ENCODE data around the gene AP2S1. TPM values are rescaled to one million over a fixed set of nuclear protein-coding genes. Genes with fewer than 3 reads are reported as not detected.

Gene AP2S1
- total RNA-seq, 1 experiment from 2014 or later, result 146 TPM

DNA sequence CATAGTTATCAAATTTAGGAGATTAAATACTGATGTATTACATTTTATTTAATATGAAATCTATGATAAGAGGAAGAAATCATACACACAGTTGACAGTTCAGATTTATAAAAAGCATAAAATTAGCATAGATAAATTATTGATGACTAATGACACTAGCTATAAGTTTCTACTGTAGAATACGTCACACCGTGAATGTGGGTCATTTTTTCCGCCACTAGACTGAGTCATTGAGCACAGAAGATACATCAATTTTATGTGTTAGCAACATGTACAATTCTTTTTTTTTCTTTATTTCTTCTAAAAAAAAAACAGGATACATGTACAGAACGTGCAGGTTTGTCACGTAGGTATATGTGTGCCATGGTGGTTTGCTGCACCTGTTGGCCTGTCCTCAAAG lies 22.2 kb downstream of the AP2S1 start:
- POLR2A ChIA-PET, result interaction anchor here (0.7 kb wide), 1 partner anchor 10 kb away, joined by 4 read pairs; no protein-coding TSS in a partner anchor

DNA sequence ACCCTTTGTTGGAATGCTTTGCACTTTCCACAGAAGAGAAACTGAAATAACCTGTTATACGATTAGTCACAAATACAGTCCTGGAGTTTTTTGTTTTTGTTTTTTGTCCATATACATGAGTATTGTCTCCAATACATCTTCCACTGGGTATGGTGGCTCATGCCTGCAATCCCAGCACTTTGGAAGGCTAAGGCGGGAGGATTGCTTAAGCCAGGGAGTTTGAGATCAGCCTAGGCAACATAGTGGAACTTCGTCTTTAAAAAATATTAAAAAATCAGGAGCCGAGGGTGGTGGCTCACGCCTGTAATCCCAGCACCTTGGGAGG lies 25.0 kb downstream of the AP2S1 start:
- no peak for ATAC-seq
- intact Hi-C loops (cut with micrococcal nuclease; ENCODE audit: unreplicated experiment), result no loop called here
- POLR2A ChIA-PET, result no interaction called here
- Histone ChIP-seq H3K27ac (ENCODE audit: low read length) (no peak overlapping the region), H3K9me3 (ENCODE audit: control insufficient read depth, insufficient read depth, low read depth, low read length) (no peaks in the 10 kb centered on the region), H3K36me3 (ENCODE audit: control insufficient read depth, insufficient read depth, low read length) (no peaks in the 10 kb centered on the region), H3K4me3 (ENCODE audit: low read depth in 2 of 2, low read length in 2 of 2) (no peak overlapping the region), H3K27me3 (ENCODE audit: control insufficient read depth, insufficient read depth, low read length) (no peaks in the 10 kb centered on the region), H3K4me1 (ENCODE audit: control insufficient read depth, insufficient read depth, low read length) (no peaks in the 10 kb centered on the region)
- no peak for DNase-seq (ENCODE audit: low read depth, low spot score)
- in situ Hi-C loops (cut with HindIII; ENCODE audit: low pct_unique_long_range_greater_than_20kb, low sequenced_read_pairs), result no loop called here
- CTCF ChIA-PET, result no interaction called here
- BruUV-seq (replicated peaks), result no TSS peak
- TF ChIP-seq TCF7L2 (IDR thresholded peaks at IDR 0.05; ENCODE audit: low read depth, low read length), result no peak
- TF ChIP-seq, protein P1, sequence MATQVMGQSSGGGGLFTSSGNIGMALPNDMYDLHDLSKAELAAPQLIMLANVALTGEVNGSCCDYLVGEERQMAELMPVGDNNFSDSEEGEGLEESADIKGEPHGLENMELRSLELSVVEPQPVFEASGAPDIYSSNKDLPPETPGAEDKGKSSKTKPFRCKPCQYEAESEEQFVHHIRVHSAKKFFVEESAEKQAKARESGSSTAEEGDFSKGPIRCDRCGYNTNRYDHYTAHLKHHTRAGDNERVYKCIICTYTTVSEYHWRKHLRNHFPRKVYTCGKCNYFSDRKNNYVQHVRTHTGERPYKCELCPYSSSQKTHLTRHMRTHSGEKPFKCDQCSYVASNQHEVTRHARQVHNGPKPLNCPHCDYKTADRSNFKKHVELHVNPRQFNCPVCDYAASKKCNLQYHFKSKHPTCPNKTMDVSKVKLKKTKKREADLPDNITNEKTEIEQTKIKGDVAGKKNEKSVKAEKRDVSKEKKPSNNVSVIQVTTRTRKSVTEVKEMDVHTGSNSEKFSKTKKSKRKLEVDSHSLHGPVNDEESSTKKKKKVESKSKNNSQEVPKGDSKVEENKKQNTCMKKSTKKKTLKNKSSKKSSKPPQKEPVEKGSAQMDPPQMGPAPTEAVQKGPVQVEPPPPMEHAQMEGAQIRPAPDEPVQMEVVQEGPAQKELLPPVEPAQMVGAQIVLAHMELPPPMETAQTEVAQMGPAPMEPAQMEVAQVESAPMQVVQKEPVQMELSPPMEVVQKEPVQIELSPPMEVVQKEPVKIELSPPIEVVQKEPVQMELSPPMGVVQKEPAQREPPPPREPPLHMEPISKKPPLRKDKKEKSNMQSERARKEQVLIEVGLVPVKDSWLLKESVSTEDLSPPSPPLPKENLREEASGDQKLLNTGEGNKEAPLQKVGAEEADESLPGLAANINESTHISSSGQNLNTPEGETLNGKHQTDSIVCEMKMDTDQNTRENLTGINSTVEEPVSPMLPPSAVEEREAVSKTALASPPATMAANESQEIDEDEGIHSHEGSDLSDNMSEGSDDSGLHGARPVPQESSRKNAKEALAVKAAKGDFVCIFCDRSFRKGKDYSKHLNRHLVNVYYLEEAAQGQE (IDR thresholded peaks at IDR 0.05; ENCODE audit: insufficient read depth in 1 of 2, low read depth in 2 of 2, low read length in 1 of 2), result no peak
- TF ChIP-seq POLR2AphosphoS5 (IDR thresholded peaks at IDR 0.05; ENCODE audit: low read depth, low read length), result no peak
- TF ChIP-seq SIN3A (IDR thresholded peaks at IDR 0.05; ENCODE audit: borderline replicate concordance, insufficient read depth, low read depth, low read length), result no peak
- TF ChIP-seq, protein P2, sequence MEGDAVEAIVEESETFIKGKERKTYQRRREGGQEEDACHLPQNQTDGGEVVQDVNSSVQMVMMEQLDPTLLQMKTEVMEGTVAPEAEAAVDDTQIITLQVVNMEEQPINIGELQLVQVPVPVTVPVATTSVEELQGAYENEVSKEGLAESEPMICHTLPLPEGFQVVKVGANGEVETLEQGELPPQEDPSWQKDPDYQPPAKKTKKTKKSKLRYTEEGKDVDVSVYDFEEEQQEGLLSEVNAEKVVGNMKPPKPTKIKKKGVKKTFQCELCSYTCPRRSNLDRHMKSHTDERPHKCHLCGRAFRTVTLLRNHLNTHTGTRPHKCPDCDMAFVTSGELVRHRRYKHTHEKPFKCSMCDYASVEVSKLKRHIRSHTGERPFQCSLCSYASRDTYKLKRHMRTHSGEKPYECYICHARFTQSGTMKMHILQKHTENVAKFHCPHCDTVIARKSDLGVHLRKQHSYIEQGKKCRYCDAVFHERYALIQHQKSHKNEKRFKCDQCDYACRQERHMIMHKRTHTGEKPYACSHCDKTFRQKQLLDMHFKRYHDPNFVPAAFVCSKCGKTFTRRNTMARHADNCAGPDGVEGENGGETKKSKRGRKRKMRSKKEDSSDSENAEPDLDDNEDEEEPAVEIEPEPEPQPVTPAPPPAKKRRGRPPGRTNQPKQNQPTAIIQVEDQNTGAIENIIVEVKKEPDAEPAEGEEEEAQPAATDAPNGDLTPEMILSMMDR (IDR thresholded peaks at IDR 0.05), result no peak

More for the DNA sequence above, 22.2 kb downstream of the AP2S1 start:
- Histone ChIP-seq H3K27ac (ENCODE audit: low read length) (no peak overlapping the region), H3K27me3 (ENCODE audit: control insufficient read depth, insufficient read depth, low read length) (no peaks in the 10 kb centered on the region), H3K4me3 (ENCODE audit: low read depth in 2 of 2, low read length in 2 of 2) (no peak overlapping the region), H3K9me3 (ENCODE audit: control insufficient read depth, insufficient read depth, low read depth, low read length) (no peaks in the 10 kb centered on the region), H3K4me1 (ENCODE audit: control insufficient read depth, insufficient read depth, low read length) (no peaks in the 10 kb centered on the region), H3K36me3 (ENCODE audit: control insufficient read depth, insufficient read depth, low read length) (no peaks in the 10 kb centered on the region)
- CTCF ChIA-PET, result interaction anchor here (0.7 kb wide), 1 partner anchor 636 kb away, joined by 6 read pairs; no protein-coding TSS in a partner anchor
- no peak for TF ChIP-seq SIN3A (IDR thresholded peaks at IDR 0.05; ENCODE audit: borderline replicate concordance, insufficient read depth, low read depth, low read length)
- no peak for TF ChIP-seq POLR2AphosphoS5 (IDR thresholded peaks at IDR 0.05; ENCODE audit: low read depth, low read length)
- TF ChIP-seq TCF7L2 (IDR thresholded peaks at IDR 0.05; ENCODE audit: low read depth, low read length), result no peak
- TF ChIP-seq, protein P1 (IDR thresholded peaks at IDR 0.05; ENCODE audit: insufficient read depth in 1 of 2, low read depth in 2 of 2, low read length in 1 of 2), result no peak
- TF ChIP-seq, protein P2 (IDR thresholded peaks at IDR 0.05), result no peak
- DNase-seq (ENCODE audit: low read depth, low spot score), result no peak
- no peak for ATAC-seq
- in situ Hi-C loops (cut with HindIII; ENCODE audit: low pct_unique_long_range_greater_than_20kb, low sequenced_read_pairs) (no loop called here), intact Hi-C loops (cut with micrococcal nuclease; ENCODE audit: unreplicated experiment) (no loop called here)
- no TSS peak for BruUV-seq (replicated peaks)

All from Panc1 (cell line).